ENCODE results near the gene AGAP1.

GRCh38 chr2:236117401-236117800 lies 623.6 kb downstream of the AGAP1 start:
- no peak for TF ChIP-seq CTCF (IDR thresholded peaks at IDR 0.05; ENCODE audit: low read depth, low read length, poor library complexity, severe bottlenecking)
- TF ChIP-seq EZH2phosphoT487 (IDR thresholded peaks at IDR 0.05; ENCODE audit: borderline replicate concordance, low read length), result no peak

All from DOHH2 (cell line).